Measurements from ENCODE around the gene SEMA6A. TPM values are rescaled to one million over a fixed set of nuclear protein-coding genes. Genes with fewer than 3 reads are reported as not detected.

SEMA6A gene
- total and polyA plus RNA-seq, 2 of the 13 experiments (the other 11 are each of a cell fraction or from before 2014, with no cell fraction given): 5.1 to 6.5 TPM

- no peak overlapping the region for H3K9ac ChIP-seq (ENCODE audit: insufficient read depth, low read depth, low read length)
- intact Hi-C loops (cut with micrococcal nuclease; ENCODE audit: unreplicated experiment): loop anchor here (1.0 to 10.0 kb wide), 3 partner anchors 72 to 373 kb away; no protein-coding TSS in a partner anchor
- FAIRE-seq (no peak), DNase-seq (ENCODE audit: low spot score) (no peak), ATAC-seq (no peak)
- peaks cover 34% of the 10 kb centered on the region for H3K4me1 ChIP-seq (ENCODE audit: insufficient read depth, low read length)
- no peaks in the 10 kb centered on the region for H3K9me3 ChIP-seq (ENCODE audit: low read length)
- BruUV-seq (replicated peaks): no TSS peak
- H3K4me2 ChIP-seq (ENCODE audit: low read depth, low read length): no peak overlapping the region
- no peak overlapping the region for H2AFZ ChIP-seq (ENCODE audit: low read length)
- H3K79me2 ChIP-seq (ENCODE audit: insufficient read depth, low read length): peaks cover 38% of the 10 kb centered on the region
- H3K27me3 ChIP-seq (ENCODE audit: control insufficient read depth in 1 of 2, insufficient read depth in 2 of 2, low read length in 2 of 2): peaks cover 1 to 9% of the 10 kb centered on the region in 2 experiments; a peak in 1 of 5 replicates
- POLR2A ChIA-PET: no interaction called here
- in situ Hi-C loops (cut with HindIII; ENCODE audit: extremely low pct_ligation_motif_present, low pct_unique_long_range_greater_than_20kb): loop anchor here (5.0 kb wide), 1 partner anchor 367 kb away; no protein-coding TSS in a partner anchor
- H3K4me3 ChIP-seq (replicated peaks in 1 of 3; ENCODE audit: insufficient read depth in 1 of 3, low read depth in 2 of 3, low read length in 3 of 3): no peak overlapping the region
- no peaks in the 10 kb centered on the region for H3K36me3 ChIP-seq (replicated peaks in 1 of 2; ENCODE audit: control insufficient read depth in 1 of 2, insufficient read depth in 2 of 2, low read length in 2 of 2)
- CTCF ChIA-PET (ENCODE audit: low intra/inter-chr PET ratio, low total read pairs): interaction anchor here (2.8 kb wide), 1 partner anchor 372 kb away, joined by 17 read pairs; no protein-coding TSS in a partner anchor
- H3K27ac ChIP-seq (ENCODE audit: extremely low read length, insufficient read depth, low read length): no peak overlapping the region
- H4K20me1 ChIP-seq (ENCODE audit: insufficient read depth, low read length): no peaks in the 10 kb centered on the region
- 85% methylated on average over 33 of the region's 33 CpGs for WGBS (ENCODE audit: low lambda C conversion rate)
- no peak for TF ChIP-seq ZNF143 (CRISPR knock-in tag; IDR thresholded peaks at IDR 0.05)
- TF ChIP-seq FOXA1 (IDR thresholded peaks at IDR 0.05): no peak
- no peak for TF ChIP-seq FOXA1 (CRISPR knock-in tag; IDR thresholded peaks at IDR 0.05)
- TF ChIP-seq ZFAT (CRISPR knock-in tag; conservative IDR thresholded peaks at IDR 0.05): no peak
- no peak for TF ChIP-seq XRCC5 (optimal IDR thresholded peaks at IDR 0.05; ENCODE audit: low read length)
These were observed 866 bp upstream of the SEMA6A start for GRCh38 chr5:116575326-116576052.

GRCh38 chr5:116573702-116574366 is 789 bp downstream of the SEMA6A start:
- WGBS (ENCODE audit: low lambda C conversion rate): 59% methylated on average over 50 of the region's 61 CpGs
- FAIRE-seq (no peak), DNase-seq (ENCODE audit: low spot score) (no peak), ATAC-seq (peak; percentile 4)
- POLR2A ChIA-PET: no interaction called here
- Histone ChIP-seq H3K4me2 (ENCODE audit: low read depth, low read length) (peak overlapping the region; percentile 70), H3K9me3 (ENCODE audit: low read length) (no peaks in the 10 kb centered on the region), H4K20me1 (ENCODE audit: insufficient read depth, low read length) (no peaks in the 10 kb centered on the region), H3K4me3 (replicated peaks in 1 of 3; ENCODE audit: insufficient read depth in 1 of 3, low read depth in 2 of 3, low read length in 3 of 3) (peak overlapping the region; percentile 58 to 75 (median 63); a peak in 5 of 6 replicates), H3K4me1 (ENCODE audit: insufficient read depth, low read length) (peaks cover 41% of the 10 kb centered on the region), H3K9ac (ENCODE audit: insufficient read depth, low read depth, low read length) (peak overlapping the region; percentile 71), H2AFZ (ENCODE audit: low read length) (no peak overlapping the region), H3K79me2 (ENCODE audit: insufficient read depth, low read length) (peaks cover 53% of the 10 kb centered on the region), H3K27me3 (ENCODE audit: control insufficient read depth in 1 of 2, insufficient read depth in 2 of 2, low read length in 2 of 2) (peaks cover 1 to 9% of the 10 kb centered on the region in 2 experiments; a peak in 1 of 5 replicates), H3K36me3 (replicated peaks in 1 of 2; ENCODE audit: control insufficient read depth in 1 of 2, insufficient read depth in 2 of 2, low read length in 2 of 2) (no peaks in the 10 kb centered on the region), H3K27ac (ENCODE audit: extremely low read length, insufficient read depth, low read length) (peak overlapping the region; percentile 62)
- intact Hi-C loops (cut with micrococcal nuclease; ENCODE audit: unreplicated experiment): loop anchor here (5.0 to 10.0 kb wide), 3 partner anchors 37 to 437 kb away; no protein-coding TSS in a partner anchor
- CTCF ChIA-PET (ENCODE audit: low intra/inter-chr PET ratio, low total read pairs): interaction anchor here (2.8 kb wide), 1 partner anchor 374 kb away, joined by 17 read pairs; no protein-coding TSS in a partner anchor
- BruUV-seq (replicated peaks): TSS peak; percentile 39
- in situ Hi-C loops (cut with HindIII; ENCODE audit: extremely low pct_ligation_motif_present, low pct_unique_long_range_greater_than_20kb): loop anchor here (5.0 kb wide), 1 partner anchor 288 kb away; no protein-coding TSS in a partner anchor
- 0 out of 2 replicates have a peak, but pooled peaks have one; percentile 17 for TF ChIP-seq ZNF800 (CRISPR knock-in tag; IDR thresholded peaks at IDR 0.05)
- no peak for TF ChIP-seq ZMAT5 (CRISPR knock-in tag; IDR thresholded peaks at IDR 0.05; ENCODE audit: borderline replicate concordance, low read depth)
- no peak for TF ChIP-seq JUNB (CRISPR knock-in tag; IDR thresholded peaks at IDR 0.05; ENCODE audit: borderline replicate concordance)
- no peak for TF ChIP-seq ZFP37 (CRISPR knock-in tag; IDR thresholded peaks at IDR 0.05; ENCODE audit: borderline replicate concordance)
- TF ChIP-seq ARHGAP35 (CRISPR knock-in tag; IDR thresholded peaks at IDR 0.05; ENCODE audit: borderline replicate concordance): no peak
- TF ChIP-seq ZNF263 (CRISPR knock-in tag; IDR thresholded peaks at IDR 0.05): no peak
- no peak for TF ChIP-seq ZNF704 (CRISPR knock-in tag; IDR thresholded peaks at IDR 0.05; ENCODE audit: borderline replicate concordance)
- TF ChIP-seq EZH2 (conservative IDR thresholded peaks at IDR 0.05; ENCODE audit: low read depth, low read length): no peak

Measured in HepG2 (cell line).